Measurements from ENCODE around the gene TSACC.

DNA sequence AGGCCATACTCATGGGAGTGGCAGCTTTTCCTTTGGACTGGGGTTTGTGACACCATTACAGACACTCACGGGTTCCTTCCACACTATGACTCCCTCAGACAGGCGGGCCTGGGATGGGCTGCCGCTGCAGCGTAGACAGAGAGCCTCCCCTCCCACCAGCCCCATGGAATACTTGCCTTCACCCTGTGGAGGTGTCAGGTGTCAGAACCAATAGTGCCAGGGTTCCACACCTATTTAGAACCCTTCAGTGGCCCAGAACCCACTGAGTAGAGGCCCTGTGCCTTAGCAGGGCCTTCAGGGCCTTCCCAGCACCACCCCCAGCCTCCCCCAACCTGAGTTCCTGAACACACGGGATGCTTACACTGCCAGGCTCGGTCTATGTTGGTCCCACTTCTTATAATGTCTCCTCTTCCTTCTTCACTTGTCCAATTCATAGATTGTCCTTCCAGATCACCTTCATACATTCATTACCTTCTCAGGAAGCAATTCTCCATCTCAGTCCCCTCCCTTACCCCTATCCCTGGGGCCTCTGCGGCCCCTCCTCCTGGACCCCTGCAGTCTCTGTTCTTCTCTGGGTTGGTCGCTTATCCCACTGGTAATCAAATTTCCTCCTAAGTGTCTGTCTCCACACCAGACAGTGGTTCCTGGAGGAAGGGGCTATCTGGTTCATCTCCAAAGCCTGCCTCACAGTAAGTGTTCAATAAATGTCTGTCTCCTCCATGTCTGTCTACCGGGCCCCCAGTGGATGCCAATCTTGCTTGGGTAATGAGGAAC is 29.2 kb downstream of the TSACC start:
- TF ChIP-seq, protein P1, sequence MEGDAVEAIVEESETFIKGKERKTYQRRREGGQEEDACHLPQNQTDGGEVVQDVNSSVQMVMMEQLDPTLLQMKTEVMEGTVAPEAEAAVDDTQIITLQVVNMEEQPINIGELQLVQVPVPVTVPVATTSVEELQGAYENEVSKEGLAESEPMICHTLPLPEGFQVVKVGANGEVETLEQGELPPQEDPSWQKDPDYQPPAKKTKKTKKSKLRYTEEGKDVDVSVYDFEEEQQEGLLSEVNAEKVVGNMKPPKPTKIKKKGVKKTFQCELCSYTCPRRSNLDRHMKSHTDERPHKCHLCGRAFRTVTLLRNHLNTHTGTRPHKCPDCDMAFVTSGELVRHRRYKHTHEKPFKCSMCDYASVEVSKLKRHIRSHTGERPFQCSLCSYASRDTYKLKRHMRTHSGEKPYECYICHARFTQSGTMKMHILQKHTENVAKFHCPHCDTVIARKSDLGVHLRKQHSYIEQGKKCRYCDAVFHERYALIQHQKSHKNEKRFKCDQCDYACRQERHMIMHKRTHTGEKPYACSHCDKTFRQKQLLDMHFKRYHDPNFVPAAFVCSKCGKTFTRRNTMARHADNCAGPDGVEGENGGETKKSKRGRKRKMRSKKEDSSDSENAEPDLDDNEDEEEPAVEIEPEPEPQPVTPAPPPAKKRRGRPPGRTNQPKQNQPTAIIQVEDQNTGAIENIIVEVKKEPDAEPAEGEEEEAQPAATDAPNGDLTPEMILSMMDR (IDR thresholded peaks at IDR 0.05) = no peak
- no peak for TF ChIP-seq EP300 (IDR thresholded peaks at IDR 0.05)
- no peak for TF ChIP-seq POLR2A (IDR thresholded peaks at IDR 0.05; ENCODE audit: low read depth)

Measured in esophagus muscularis mucosa (tissue), 4 donors.